Heart right ventricle (tissue), 16 donors: ENCODE data around the gene NOXA1. TPM values are rescaled to one million over a fixed set of nuclear protein-coding genes. Genes with fewer than 3 reads are reported as not detected.
"Not testable (repeated sequence)": the region's sequence is repeated elsewhere in the genome, so short reads cannot be mapped to it uniquely, and the experiment has no call there.

ENCODE experiments used
- ATAC-seq, 8 donors: fragments of 200-7000 bp; cut with Tn5 transposase; one replicate each; pipeline ENCODE4 v1.9.1; 2020; ENCODE audit warnings: mild to moderate bottlenecking in 8 of 8, moderate library complexity in 8 of 8, moderate number of reproducible peaks in 1 of 8
- DNase-seq, 2 donors: peaks; one replicate each; pipeline ENCODE4 v3.0.0-alpha.2; 2020
- H3K27ac ChIP-seq, 10 donors: fragments of 200-600 bp; sonication (generic) in 2 of 10; one replicate each; pipeline versions ENCODE4 v1.5.0 to v1.8.0; 2020 to 2022; ENCODE audit warnings: mild to moderate bottlenecking in 3 of 10
- H3K27me3 ChIP-seq, 7 donors: fragments of 200-600 bp; one replicate each; pipeline ENCODE4 v1.8.0; 2021 to 2022; ENCODE audit warnings: mild to moderate bottlenecking in 2 of 7
- H3K36me3 ChIP-seq, 9 donors: fragments of 200-600 bp; sonication (generic) in 1 of 9; one replicate each; pipeline versions ENCODE4 v1.5.0 to v1.8.0; 2020 to 2022; ENCODE audit warnings: mild to moderate bottlenecking in 2 of 9
- H3K4me1 ChIP-seq, 9 donors: fragments of 200-600 bp; sonication (generic) in 1 of 9; one replicate each; pipeline versions ENCODE4 v1.5.0 to v1.8.0; 2020 to 2022; ENCODE audit warnings: mild to moderate bottlenecking in 4 of 9
- H3K4me3 ChIP-seq, 10 donors: fragments of 200-600 bp; sonication (generic) in 2 of 10; one replicate each; pipeline versions ENCODE4 v1.5.0 to v1.8.0; 2020 to 2022; ENCODE audit warnings: mild to moderate bottlenecking in 7 of 10, moderate library complexity in 2 of 10
- H3K9me3 ChIP-seq, 11 donors: fragments of 200-600 bp in 10 of 11; sonication (generic) in 2 of 11; one replicate each; pipeline versions ENCODE4 v1.5.0 to v1.8.0; 2013 to 2022; ENCODE audit warnings: mild to moderate bottlenecking in 2 of 11, control low read depth in 1 of 11, moderate library complexity in 1 of 11
- CTCF ChIP-seq, 9 donors: fragments of 200-600 bp; sonication (generic) in 2 of 9; IDR thresholded peaks; one replicate each; pipeline versions ENCODE4 v1.5.0 to v1.8.0; 2021 to 2022; ENCODE audit warnings: antibody characterized with exemption in 9 of 9, mild to moderate bottlenecking in 5 of 9, moderate library complexity in 1 of 9
- WGBS, 2 donors: extraction: QIAGEN DNeasy Blood & Tissue Kit; methylation state at CpG; one replicate each; pipeline ENCODE4 v1.1.7; 2013; ENCODE audit warnings: inconsistent platforms in 1 of 2; 5-methylcytosine and 5-hydroxymethylcytosine counted together
- intact Hi-C, 10 donors: fragments of 100-400 bp; cut with DNase I; formaldehyde crosslinking; loops; one replicate each; pipeline versions ENCODE4 v1.11.1 to v1.14.2; 2022
- polyA plus RNA-seq, 2 donors: library from polyadenylated mRNA; stranded (reverse); fragments of 200-250 nt; gene quantifications; one replicate each; pipeline ENCODE4 v1.2.3, GENCODE V29; 2013
- total RNA-seq, 10 donors: library from RNA; stranded (reverse); fragmentation: NEBNext Ultra II Directional in 3 of 10; extraction: Animal tissue kit (Norgen Biotek cat#: 25700) in 3 of 10; gene quantifications; one replicate each; pipeline versions ENCODE4 v1.2.1 to v1.2.4, GENCODE V29; 2021 to 2023
- donor health status: Arrhythmogenic right ventricular cardiomyopathy.
- donor health status: ischemic (EF 13 %, LVEDD 7.1; RV severe dilation, severe dysfunction).
- donor health status: healthy with polysubstance abuse.
- donor health status: DM: no; HTN: yes; CAD: no.
- donor health status: DM: no; HTN: no; CAD: no.
- donor health status: ischemic (EF 25% LVEDD 6.9; RV normal size, moderate dysfunction).
- donor health status: ischemic (EF 25% LVEDD 5.7; RV mildly dilated, moderate dysfunction).
- donor health status: healthy.
- donor health status: DM: yes; HTN: yes; CAD: no.
- donor health status: Ischemic cardiomyopathy.
- donor health status: ischemic (EF 35%, LVEDD 5.7; RV mildly dilated, moderate dysfunction).
- donor health status: nonischemic (EF 11% LVEDD 7.7; RV severe dilation, severe dysfunction).
- donor health status: DM: yes; HTN: yes; CAD: no.
- donor health status: PGD.
- donor health status: ischemic (EF 29% LVEDD 5.4; RV normal size, mild dysfunction).
- donor health status: nonischemic (EF 23%, LVEDD 6.1; RV moderate dilation, normal function).

The NOXA1 gene
- total and polyA plus RNA-seq, 12 donors: 0.62 to 10.6 (median 3.0) TPM

GRCh38 chr9:137375321-137376058 lies 47.7 kb upstream of the NOXA1 start:
- DNase-seq (no peak), ATAC-seq (no peak)
- Histone ChIP-seq H3K27me3 (no peaks in the 10 kb centered on the region), H3K4me1 (no peaks in the 10 kb centered on the region), H3K9me3 (peaks cover 0 to 9% (median 0%) of the 10 kb centered on the region in 11 donors), H3K27ac (no peak overlapping the region), H3K36me3 (peaks cover 0 to 30% (median 0%) of the 10 kb centered on the region in 9 donors), H3K4me3 (no peak overlapping the region)
- WGBS, 2 donors: 97 to 98% methylated on average over 11 of the region's 11 CpGs
- no peak for TF ChIP-seq CTCF (IDR thresholded peaks at IDR 0.05)
- intact Hi-C loops: no loop called here

DNA sequence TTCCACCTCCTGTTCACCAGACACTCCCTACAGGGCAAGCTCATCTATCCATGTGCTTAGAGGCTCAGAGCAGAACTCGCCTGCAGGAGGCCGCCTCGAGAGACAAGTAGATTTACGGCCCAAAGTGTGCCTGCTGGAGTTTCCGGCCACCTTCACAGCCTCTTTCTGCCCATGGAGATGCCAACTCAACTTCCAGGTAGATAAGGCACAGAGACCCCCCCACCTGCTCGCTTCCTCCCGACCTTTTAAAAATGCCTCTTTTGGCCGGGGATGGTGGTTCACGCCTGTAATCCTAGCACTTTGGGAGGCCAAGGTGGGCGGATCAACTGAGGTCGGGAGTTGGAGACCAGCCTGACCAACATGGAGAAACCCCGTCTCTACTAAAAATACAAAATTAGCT lies 46.8 kb upstream of the NOXA1 start:
- WGBS, 2 donors: 95 to 96% methylated on average over 12 of the region's 12 CpGs
- Histone ChIP-seq H3K4me3 (no peak overlapping the region), H3K9me3 (peaks cover 0 to 9% (median 0%) of the 10 kb centered on the region in 11 donors), H3K4me1 (no peaks in the 10 kb centered on the region), H3K36me3 (peaks cover 0 to 30% (median 0%) of the 10 kb centered on the region in 9 donors), H3K27me3 (no peaks in the 10 kb centered on the region), H3K27ac (no peak overlapping the region)
- intact Hi-C loops: no loop called here
- TF ChIP-seq CTCF (IDR thresholded peaks at IDR 0.05): no peak
- ATAC-seq: no peak
- no peak for DNase-seq

GRCh38 chr9:137378688-137379410 lies 44.3 kb upstream of the NOXA1 start:
- ATAC-seq, H3K4me3 ChIP-seq, H3K27me3 ChIP-seq, H3K27ac ChIP-seq, DNase-seq, H3K9me3 ChIP-seq, intact Hi-C loops, H3K4me1 ChIP-seq: not testable (repeated sequence)
- H3K36me3 ChIP-seq: peaks cover 0 to 10% (median 0%) of the 10 kb centered on the region in 9 donors
- 90 to 91% methylated on average over 36 to 37 of the region's 37 CpGs for WGBS, 2 donors

GRCh38 chr9:137379761-137380161 lies 43.4 kb upstream of the NOXA1 start:
- DNase-seq (no peak), ATAC-seq (no peak)
- intact Hi-C loops: no loop called here
- H3K4me1 ChIP-seq: no peaks in the 10 kb centered on the region
- peaks cover 0 to 9% (median 0%) of the 10 kb centered on the region in 11 donors for H3K9me3 ChIP-seq
- no peak for TF ChIP-seq CTCF (IDR thresholded peaks at IDR 0.05)
- no peak overlapping the region for H3K4me3 ChIP-seq
- peaks cover 0 to 3% (median 0%) of the 10 kb centered on the region in 9 donors for H3K36me3 ChIP-seq
- H3K27me3 ChIP-seq: no peaks in the 10 kb centered on the region
- WGBS, 2 donors: 92% methylated on average over 12 of the region's 12 CpGs
- no peak overlapping the region for H3K27ac ChIP-seq
